ENCODE results near the gene APIP.
A peak's percentile ranks its signal among the peaks of the same experiment; 100 is the strongest.
"Not testable (repeated sequence)": the region's sequence is repeated elsewhere in the genome, so short reads cannot be mapped to it uniquely, and the experiment has no call there.

The APIP gene

DNA sequence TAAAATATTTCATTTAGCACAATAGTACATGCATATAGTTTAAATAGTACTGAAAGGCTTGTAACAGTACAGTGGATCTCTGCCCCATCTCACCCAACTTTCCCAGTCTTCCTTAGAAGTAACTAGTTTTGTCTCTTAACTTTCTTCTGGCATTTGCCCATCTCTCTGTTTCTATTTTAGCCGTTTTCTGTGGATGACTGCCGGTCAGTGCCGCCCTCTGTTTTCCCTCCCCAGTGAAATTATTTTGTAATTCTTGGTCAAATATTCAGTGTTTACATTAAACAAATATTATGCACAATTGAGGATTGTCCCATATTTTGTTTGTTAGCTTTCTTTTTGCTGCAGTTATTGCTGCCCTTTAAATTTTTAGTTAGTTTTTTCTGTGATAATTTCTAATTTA is 8.5 kb upstream of the APIP start:
- no peak for DNase-seq

DNA sequence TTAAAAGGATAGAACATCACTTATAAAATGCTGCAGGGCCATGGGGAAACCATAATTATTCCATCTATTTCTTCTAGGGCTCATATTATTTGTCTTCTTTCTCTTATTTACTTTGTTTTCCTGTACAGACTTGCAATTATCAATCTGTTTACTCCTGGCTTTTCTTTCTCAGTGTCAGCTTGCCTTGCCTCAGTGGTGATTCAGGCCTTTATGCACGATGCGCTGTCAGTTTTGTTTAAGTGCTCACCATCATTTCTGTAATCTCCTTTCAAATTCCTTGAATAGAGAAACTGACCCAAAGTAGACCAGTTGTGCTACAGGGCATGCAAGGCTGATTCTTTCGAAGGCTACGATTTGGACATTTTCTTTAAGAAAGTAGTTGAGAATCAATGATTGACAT is 5.0 kb upstream of the APIP start:
- DNase-seq, result no peak

DNA sequence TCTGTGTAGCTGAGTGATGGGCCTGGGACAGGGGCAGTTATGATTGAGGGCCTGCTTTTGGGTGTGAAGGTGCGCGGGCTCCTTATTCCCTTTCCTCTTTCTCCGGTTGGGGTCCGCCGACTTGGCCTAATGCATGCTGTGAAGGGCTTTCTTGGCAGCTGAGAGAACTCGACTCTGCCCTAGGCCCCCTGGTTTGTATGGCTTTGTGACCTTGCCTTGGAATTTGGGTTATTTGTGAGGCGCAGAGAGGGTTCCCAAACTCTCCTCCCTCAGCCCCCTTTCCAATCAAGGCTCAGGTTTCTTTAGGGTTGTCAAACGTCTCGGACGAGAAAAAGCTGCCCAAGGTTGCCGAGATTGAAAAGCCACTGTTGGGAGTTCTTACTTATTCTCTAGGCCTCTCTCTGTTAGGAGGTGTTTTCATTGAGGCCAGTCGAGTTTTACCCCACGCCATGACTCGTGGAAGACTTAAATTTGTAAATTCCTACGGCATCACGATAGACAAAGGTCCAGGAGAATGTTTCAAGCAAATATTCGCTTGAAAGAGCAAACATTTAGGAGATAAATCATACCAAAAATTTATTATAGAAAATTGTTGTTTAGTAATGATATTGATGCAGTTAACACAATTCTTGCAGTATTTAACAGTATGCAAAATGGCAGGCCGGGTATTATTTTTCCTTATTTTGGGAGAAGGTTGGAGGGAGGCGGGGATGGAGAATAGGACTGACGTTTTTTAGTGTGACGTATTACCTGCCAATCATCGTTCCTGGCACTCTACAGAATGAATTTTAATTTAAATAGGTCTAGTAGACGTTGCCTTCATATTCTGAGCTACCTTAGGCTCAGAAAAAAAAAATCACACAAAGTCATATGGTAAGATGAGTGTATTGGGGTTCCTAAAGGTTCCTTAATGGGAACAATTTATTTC is 928 bp upstream of the APIP start:
- peak; percentile 25 for DNase-seq

DNA sequence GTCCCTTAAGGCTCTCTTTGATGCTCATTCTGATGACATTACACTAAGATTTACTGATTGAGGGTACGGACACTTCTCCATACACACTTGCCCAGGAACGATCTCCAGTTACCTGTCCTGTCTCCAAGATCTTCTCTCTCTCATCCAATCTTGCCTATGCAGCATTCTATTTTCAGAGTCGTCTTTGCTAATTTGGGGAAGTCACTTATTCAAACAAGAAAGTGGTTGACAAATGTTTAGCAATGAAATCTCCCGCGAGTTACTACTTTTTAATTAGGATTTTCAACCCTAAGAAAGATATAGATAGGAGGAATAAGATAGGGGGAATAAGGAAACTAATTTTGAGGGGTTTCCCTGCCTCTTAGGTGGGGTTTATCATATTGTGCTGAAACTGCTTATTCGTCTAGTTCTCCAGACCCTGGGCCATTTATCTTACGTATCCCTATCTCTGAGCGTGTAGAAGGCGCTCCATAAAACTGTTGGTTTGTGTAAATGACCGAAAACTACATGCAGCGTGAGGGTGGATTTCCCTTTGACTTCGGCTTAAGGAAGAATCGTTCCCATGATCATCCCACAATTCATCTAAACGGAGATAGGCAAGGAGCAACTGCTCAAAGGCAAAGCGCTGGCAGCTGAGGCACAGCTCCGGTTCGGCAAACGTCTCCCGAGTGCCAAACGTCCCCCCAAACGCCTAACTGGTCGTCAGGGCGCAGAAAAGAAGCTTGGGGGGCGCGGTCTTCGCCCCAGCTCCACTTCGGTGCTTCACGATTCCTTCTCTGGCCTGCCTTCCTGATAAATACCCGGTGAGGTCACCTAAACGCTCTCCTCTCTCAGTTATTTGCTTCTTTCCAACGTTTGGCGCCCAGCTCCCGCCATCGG is 804 bp downstream of the APIP start:
- DNase-seq, result peak; percentile 2

- DNase-seq, result not testable (repeated sequence)
These were observed 2.6 kb downstream of the APIP start for GRCh38 chr11:34913556-34913955.

DNA sequence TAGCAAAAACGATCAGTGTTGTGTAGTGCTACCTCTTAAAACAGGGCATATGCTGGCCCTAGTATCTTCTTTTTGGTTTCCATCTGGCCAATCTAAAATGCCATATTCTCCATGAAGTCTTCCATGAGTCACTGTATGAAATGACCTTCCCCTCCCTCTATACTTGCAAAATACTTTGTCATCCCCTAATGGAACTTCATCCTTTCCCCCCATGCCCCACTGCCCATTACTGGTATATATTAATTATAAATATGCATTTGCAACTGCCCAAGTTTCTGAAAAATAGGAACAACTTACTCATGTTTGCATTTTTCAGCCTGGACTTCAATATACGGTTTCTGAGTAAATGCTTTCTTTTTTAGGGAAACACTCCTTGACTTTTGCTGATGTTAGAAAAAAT is 4.5 kb downstream of the APIP start:
- no peak for DNase-seq

- no peak for DNase-seq
These were observed 5.4 kb downstream of the APIP start for GRCh38 chr11:34910817-34911216.

DNA sequence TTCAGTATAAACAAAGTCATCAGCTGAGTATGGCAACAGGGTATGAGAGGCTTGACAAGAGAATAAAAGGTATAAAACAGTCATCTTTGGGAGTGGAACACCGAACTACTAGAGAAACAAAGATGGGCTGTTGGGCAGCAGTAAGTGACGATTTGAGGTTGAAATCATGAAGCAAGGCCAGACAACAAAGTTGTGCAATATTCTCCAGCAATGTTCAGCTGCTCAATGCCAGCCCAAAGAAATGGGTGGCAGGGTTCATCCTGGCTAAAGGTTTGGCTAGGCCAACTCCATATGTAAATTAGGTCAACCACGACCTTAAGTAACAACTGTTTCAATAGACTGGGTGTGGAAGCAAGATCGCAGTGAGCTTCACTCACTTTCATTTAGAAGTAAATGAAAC is 6.2 kb downstream of the APIP start:
- DNase-seq, result no peak

DNA sequence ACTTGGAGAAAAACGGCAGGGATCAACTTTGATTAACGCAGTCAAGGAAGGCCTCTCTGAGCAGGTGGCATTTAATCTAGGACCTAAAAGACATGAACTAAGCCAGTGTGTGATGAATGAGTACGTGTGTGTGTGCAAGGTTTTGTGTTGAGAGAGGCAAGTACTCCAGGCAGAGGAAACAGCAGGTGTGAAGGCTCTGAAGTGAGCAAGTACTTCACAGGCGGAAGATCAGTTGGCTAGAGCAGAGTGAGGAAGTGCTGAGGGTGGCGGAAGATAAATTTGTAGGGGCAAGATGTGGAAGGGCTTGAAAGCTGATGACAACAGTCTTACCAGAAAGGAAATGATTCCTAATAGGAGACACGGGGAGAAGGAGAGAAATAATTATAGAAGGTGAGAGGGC is 6.8 kb downstream of the APIP start:
- no peak for DNase-seq

GRCh38 chr11:34907934-34908593 is 8.1 kb downstream of the APIP start:
- DNase-seq, result no peak

DNA sequence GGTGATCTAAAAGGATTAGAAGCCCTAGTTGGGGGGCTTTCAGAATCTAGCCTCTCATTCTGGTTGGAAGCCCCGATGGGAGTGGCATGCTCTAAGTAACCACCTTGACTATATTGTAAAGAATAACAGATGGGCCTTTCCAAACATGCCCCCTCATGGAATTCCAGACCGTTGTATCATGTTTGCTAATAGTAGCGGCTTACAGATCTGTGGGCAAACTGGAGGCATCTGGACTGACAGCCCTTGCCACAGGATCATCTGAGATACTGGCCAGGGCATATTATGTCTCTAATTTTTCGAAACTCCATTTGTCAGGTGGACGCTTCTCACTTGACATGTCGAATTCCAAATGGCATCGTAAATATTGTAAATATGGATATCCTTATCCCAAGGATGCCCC is 10.5 kb downstream of the APIP start:
- DNase-seq, result no peak

DNA sequence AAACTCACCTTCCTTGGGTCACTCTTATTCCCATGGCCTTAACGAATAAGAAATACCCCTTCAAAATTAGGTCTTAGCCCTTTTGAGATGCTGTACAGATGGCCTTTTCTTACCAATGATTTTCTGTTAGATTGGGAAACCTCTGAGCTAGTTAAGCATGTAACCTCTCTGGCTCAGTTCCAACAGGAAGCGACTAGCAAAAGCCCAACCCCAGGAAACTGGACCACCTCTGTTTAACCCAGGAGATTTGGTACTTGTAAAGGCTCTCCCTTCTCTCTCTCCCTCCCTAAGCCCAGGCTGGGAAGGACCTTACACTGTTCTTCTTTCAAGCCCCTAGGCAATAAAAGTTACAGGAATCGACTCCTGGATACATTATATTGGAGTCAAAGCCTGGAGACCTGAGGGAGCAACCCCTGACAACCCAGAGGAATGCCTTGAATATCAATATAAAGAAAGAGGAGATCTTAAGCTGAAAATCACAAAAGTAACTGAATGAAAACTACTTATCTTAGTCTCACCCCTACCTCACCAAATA is 11.7 kb downstream of the APIP start:
- DNase-seq, result no peak

GRCh38 chr11:34899633-34900016 is 16.6 kb downstream of the APIP start:
- DNase-seq, result no peak

DNA sequence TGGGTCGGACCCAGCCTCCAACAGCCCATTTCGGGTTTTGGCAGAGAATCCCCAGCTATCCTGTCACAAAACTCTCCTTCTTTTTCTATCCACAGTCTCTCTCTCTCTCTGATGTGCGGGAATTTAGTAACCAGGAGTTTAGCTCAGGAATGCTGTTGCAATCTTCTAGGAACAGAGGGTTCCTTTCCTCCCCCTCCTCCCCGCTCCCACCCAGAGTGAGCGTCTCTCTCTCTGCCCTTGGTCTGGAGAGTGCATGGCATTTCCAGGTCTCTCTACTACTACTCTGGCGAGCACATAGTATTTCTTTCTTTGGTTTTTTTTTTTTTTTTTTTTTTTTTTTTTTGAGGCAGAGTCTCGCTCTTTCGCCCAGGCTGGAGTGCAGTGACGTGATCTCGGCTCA is 17.7 kb downstream of the APIP start:
- DNase-seq, result no peak

DNA sequence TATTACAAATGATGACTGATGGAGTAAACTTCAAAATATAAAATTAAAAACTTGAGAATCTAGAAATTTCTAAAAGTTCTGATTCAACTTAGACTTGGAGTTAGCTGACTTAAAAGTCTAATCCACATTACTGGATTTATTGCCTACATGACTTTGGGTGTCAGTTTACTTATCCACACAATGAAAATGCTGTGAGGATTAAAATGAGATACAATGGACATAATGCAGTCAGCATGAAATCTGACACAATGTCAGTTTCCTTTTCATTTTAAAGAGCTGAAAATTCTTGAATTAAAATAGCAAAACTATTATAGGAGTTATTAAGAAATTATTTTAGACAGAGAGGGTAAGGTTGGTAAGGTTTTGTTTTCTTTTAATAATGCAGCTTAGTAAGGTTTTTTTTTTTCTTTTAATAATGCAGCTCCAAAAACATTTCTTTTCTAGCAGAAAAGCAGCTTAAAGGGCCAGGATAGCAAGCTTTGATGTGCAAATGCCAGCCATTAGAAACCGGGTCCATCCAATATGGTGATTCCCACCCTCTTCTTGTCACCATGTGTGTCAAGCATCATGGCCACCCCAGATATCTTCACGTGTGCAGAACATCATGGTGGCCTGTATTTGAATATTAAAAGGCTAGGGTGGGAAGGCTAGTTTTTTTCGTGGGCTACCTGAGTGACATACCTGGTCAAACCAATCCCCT is 18.9 kb downstream of the APIP start:
- no peak for DNase-seq

DNA sequence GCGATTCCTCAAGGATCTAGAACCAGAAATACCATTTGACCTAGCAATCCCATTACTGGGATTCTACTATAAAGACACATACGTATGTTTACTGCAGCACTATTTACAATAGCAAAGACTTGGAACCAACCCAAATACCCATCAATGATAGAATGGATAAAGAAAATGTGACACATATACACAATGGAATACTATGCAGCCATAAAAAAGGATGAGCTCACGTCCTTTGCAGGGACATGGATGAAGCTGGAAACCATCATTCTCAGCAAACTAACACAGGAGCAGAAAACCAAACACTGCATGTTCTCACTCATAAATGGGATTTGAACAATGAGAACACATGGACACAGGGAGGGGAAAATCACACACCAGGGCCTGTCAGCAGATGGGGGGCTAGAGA is 20.0 kb downstream of the APIP start:
- DNase-seq, result not testable (repeated sequence)

- DNase-seq, result no peak
These were observed 22.8 kb downstream of the APIP start for GRCh38 chr11:34893416-34893815.

- no peak for DNase-seq
These were observed 24.6 kb downstream of the APIP start for GRCh38 chr11:34891611-34892010.

DNA sequence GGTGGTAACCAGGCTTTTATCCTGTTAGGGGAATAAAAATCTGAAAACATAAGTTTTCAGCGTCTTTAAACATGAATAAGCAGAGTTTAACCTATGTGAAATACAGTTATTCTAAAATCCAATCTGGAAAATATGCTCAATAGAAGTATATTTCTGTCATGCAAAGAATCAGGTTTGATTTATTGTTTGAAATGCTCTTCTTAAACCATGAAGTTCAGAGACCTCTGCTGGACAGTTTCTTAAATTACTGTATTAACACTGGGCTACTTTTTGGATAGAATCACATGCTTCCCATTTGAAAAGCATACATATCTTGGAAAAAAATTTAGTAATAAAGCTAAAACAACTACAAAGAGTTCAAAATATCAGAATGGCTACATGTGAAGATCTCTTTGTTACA is 25.4 kb downstream of the APIP start:
- peak; percentile 31 for DNase-seq

- DNase-seq, result no peak
These were observed 26.1 kb downstream of the APIP start for GRCh38 chr11:34890089-34890488.

DNA sequence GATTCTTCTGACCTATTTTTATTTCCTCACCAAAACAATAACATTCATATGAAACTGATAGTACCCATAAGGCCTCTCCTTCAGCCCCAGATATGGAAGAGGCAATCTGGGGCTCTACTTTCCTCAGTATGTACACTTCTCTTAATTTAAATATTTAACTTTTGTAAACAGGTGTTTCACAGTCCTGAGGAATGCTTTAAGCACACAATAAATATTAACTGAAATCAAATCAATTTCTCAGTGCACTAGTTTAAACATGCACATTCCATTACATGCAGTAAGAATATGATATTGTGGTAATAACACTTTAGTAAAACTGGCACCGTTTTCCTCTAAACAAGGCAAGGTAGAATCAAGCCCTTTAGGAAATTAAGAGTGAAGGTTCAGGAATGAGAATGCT is 28.9 kb downstream of the APIP start:
- DNase-seq, result no peak

DNA sequence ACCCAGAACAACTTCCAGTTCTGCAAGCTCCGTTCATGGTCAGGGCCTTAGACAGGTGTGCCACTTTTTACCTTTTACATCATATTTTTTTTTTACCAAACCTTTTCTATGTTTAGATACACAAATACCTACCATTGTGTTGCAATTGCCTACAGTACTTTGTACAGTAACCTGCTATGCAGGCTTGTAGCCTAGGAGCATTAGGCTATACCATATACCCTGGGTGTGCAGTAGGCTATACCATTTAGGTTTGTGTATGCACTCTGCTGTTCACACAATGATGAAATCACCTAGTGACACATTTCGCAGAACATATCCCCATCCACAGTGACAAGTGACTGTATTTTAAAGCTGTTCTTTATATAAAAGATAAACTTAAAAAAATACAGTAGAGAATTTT is 29.6 kb downstream of the APIP start:
- DNase-seq, result no peak

- DNase-seq, result no peak
These were observed 34.3 kb downstream of the APIP start for GRCh38 chr11:34881900-34882299.

All from EL (cell line).